Stimulated activated CD4-positive, alpha-beta T cell treated with anti-CD3 and anti-CD28 coated beads, Interleukin-1b, Interleukin-23, amount 100 ng/mL, for 24 hours (primary cell): ENCODE measurements around the gene MUC5AC.
"Not testable (repeated sequence)": the region's sequence is repeated elsewhere in the genome, so short reads cannot be mapped to it uniquely, and the experiment has no call there.

Experiments used
- DNase-seq, 4 experiments: peaks; one replicate each; pipeline ENCODE4 v3.0.0-alpha.2; 2020; ENCODE audit warnings: low read depth in 4 of 4, low spot score in 1 of 4

Gene MUC5AC

GRCh38 chr11:1140642-1141490 is 16.9 kb upstream of the MUC5AC start:
- DNase-seq = no peak

- DNase-seq = no peak
Measured at GRCh38 chr11:1146365-1146764, 11.4 kb upstream of the MUC5AC start.

DNA sequence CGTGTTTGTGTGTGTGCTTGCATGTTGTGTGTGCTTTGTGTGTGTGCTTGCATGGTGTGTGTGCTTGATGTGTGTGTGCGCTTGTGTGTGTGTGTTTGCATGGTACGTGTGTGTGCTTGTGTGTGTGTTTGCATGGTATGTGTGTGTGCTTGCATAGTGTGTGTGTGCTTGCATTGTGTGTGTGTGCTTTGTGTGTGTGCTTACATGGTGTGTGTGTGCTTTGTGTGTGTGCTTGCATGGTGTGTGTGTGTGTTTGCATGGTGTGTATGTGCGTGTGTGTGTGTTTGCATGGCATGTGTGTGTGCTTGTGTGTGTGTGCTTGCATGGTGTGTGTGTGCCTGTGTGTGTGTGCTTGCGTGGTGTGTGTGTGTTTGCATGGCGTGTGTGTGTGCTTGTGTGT is 10.0 kb upstream of the MUC5AC start:
- DNase-seq = no peak

GRCh38 chr11:1148752-1149180 is 9.0 kb upstream of the MUC5AC start:
- DNase-seq = no peak

- no peak for DNase-seq
Measured at GRCh38 chr11:1149545-1149944, 8.2 kb upstream of the MUC5AC start.

- no peak for DNase-seq
Measured at GRCh38 chr11:1150116-1150515, 7.6 kb upstream of the MUC5AC start.

GRCh38 chr11:1150769-1151365 is 6.9 kb upstream of the MUC5AC start:
- DNase-seq = no peak

DNA sequence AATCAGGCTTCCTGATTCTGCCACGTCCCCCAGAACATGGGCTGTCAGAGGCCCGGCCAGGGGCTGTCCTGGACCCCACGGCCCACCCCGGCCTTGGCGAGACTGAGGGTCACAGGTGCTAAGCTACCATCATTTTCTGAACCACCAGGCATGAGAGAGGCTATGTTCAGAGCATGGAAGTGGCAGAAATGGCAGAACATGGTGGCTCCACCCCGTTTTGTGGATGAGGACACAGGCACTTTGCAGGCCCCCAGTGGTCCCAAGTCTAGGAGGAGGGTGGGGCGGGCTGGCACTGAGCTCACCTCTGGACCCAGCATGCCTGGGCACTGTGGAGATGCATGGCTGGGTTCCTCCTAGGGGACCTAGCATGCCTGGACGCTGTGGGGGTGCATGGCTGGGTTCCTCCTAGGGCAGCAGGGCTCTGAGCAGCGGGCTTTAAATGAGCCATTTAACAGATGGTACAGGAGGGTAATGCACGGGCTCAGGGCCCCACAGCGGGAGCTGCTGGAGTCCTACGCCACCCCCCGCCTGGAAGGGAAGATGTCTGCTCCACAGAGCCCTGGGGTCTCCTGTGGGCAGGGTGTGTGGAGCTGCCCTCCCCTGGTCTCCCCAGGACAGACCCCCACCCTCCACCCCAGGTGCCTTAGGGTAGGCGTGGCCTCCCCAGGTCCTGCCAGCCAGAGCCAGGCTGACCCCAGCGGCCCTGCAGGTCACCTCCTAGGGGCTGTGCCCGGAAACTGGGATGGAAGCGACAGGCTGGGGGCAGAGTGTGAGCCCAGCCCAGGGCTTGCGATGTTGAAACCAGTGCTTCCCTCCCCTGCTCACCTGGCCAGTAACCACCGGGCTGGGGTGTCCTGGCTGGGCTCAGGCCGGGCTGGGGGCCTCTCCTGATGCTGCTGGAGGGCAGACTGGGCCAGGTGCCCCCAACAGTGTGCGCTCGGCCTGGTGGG is 6.1 kb upstream of the MUC5AC start:
- no peak for DNase-seq

- peak in 1 of 4 experiments; percentile 20 for DNase-seq
Measured at GRCh38 chr11:1152316-1153104, 5.2 kb upstream of the MUC5AC start.

GRCh38 chr11:1153105-1153950 is 4.4 kb upstream of the MUC5AC start:
- no peak for DNase-seq

GRCh38 chr11:1153951-1154493 is 3.7 kb upstream of the MUC5AC start:
- DNase-seq = no peak

DNA sequence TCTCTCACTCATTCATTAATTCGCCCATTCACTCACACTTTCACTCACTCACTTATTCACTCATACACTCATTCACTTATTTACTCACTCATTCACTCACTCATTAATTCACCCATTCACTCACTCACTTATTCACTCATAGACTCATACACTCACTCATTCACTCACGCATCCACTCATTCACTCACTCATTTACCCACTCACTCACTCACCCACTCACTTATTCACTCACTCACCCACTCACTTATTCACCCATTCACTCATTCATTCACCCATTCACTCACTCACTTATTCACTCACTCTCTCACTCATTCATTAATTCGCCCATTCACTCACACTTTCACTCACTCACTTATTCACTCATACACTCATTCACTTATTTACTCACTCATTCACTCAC is 3.1 kb upstream of the MUC5AC start:
- DNase-seq = not testable (repeated sequence)

DNA sequence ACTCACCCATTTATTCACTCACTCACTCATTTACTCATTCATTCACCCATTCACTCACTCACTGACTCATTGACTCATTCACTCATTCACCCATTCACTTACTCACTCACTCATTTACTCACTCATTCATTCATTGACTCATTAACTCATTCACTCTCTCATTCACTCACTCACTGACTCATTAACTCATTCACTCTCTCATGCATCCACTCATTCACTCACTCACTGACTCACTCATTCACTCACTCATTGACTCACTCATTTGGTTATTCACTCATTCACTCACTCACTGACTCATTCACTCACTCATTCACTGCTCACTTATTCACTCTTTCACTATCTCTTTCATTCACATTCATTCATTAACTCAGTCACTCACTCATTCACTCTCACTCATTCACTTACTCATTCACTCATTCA is 2.5 kb upstream of the MUC5AC start:
- DNase-seq = no peak

- DNase-seq = no peak
Measured at GRCh38 chr11:1156506-1157340, 1.0 kb upstream of the MUC5AC start.

DNA sequence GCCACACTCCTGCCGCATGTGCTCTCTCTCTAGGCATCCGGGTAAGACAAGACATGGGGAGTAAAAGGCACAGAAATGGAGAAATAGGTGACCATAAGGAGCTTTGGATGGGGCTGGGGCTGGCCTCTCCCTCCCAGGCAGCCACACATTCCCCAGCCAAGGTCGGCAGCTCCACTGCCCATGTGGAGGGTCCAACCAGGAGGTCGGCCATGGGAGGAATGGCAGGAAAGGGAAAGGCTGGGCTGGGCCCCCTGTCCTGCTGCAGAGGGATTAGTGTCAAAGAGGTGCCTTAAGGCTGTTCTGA is 460 bp upstream of the MUC5AC start:
- DNase-seq = no peak

- DNase-seq = no peak
Measured at GRCh38 chr11:1158681-1159487, 1.1 kb downstream of the MUC5AC start.

- not testable (repeated sequence) for DNase-seq
Measured at GRCh38 chr11:1159488-1160220, 1.9 kb downstream of the MUC5AC start.
